Measurements from ENCODE around the gene CUBN.

The CUBN gene

GRCh38 chr10:16944402-16944801 is 185.2 kb downstream of the CUBN start:
- DNase-seq: no peak

GRCh38 chr10:16943295-16944285 is 186.0 kb downstream of the CUBN start:
- no peak for DNase-seq

GRCh38 chr10:16942381-16943078 is 187.1 kb downstream of the CUBN start:
- DNase-seq: no peak

- no peak for DNase-seq
These were observed 187.7 kb downstream of the CUBN start for GRCh38 chr10:16941870-16942269.

GRCh38 chr10:16941067-16941466 is 188.5 kb downstream of the CUBN start:
- no peak for DNase-seq

- DNase-seq: no peak
These were observed 190.7 kb downstream of the CUBN start for GRCh38 chr10:16938952-16939351.

- no peak for DNase-seq
These were observed 195.2 kb downstream of the CUBN start for GRCh38 chr10:16934461-16934860.

- no peak for DNase-seq
These were observed 195.8 kb downstream of the CUBN start for GRCh38 chr10:16933783-16934182.

- DNase-seq: no peak
These were observed 197.7 kb downstream of the CUBN start for GRCh38 chr10:16931930-16932329.

GRCh38 chr10:16930540-16930939 is 199.1 kb downstream of the CUBN start:
- DNase-seq: no peak

GRCh38 chr10:16929069-16929468 is 200.5 kb downstream of the CUBN start:
- DNase-seq: no peak

- no peak for DNase-seq
These were observed 202.1 kb downstream of the CUBN start for GRCh38 chr10:16927546-16927945.

- DNase-seq: no peak
These were observed 205.9 kb downstream of the CUBN start for GRCh38 chr10:16923726-16924125.

GRCh38 chr10:16923309-16923708 is 206.3 kb downstream of the CUBN start:
- DNase-seq: no peak

GRCh38 chr10:16919121-16919982 is 210.3 kb downstream of the CUBN start:
- no peak for DNase-seq

- no peak for DNase-seq
These were observed 213.1 kb downstream of the CUBN start for GRCh38 chr10:16916496-16916895.

- DNase-seq: no peak
These were observed 214.3 kb downstream of the CUBN start for GRCh38 chr10:16915300-16915699.

- DNase-seq: no peak
These were observed 216.3 kb downstream of the CUBN start for GRCh38 chr10:16913266-16913665.

- no peak for DNase-seq
These were observed 218.8 kb downstream of the CUBN start for GRCh38 chr10:16910793-16911164.

- no peak for DNase-seq
These were observed 219.4 kb downstream of the CUBN start for GRCh38 chr10:16909961-16910792.

- no peak for DNase-seq
These were observed 220.3 kb downstream of the CUBN start for GRCh38 chr10:16909271-16909767.

GRCh38 chr10:16907687-16908086 is 221.9 kb downstream of the CUBN start:
- no peak for DNase-seq
